Measurements from ENCODE around the gene SLC30A3.

DNA sequence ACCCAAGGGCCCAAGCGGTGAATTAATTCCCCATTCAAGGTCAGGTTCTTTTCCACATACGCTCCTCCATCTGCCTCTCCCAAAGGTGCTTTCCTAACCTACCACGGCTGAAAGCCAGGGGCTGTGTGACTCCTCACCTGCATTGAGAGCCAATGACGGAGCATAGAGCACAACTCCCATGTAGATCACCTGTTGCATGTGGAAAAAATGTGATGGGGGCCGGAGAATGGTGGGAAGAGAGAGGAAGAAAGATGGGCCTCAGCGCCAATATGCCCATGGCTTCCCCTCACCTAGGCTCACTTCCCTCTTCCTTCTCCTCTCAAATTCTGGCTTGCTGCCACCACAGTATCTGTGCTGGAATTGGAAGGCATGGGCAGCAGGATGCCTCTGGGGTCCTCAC is 56.5 kb downstream of the SLC30A3 start:
- TF ChIP-seq, protein P1, sequence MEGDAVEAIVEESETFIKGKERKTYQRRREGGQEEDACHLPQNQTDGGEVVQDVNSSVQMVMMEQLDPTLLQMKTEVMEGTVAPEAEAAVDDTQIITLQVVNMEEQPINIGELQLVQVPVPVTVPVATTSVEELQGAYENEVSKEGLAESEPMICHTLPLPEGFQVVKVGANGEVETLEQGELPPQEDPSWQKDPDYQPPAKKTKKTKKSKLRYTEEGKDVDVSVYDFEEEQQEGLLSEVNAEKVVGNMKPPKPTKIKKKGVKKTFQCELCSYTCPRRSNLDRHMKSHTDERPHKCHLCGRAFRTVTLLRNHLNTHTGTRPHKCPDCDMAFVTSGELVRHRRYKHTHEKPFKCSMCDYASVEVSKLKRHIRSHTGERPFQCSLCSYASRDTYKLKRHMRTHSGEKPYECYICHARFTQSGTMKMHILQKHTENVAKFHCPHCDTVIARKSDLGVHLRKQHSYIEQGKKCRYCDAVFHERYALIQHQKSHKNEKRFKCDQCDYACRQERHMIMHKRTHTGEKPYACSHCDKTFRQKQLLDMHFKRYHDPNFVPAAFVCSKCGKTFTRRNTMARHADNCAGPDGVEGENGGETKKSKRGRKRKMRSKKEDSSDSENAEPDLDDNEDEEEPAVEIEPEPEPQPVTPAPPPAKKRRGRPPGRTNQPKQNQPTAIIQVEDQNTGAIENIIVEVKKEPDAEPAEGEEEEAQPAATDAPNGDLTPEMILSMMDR (IDR thresholded peaks at IDR 0.05; ENCODE audit: poor library complexity, severe bottlenecking): no peak
- TF ChIP-seq TAF1 (IDR thresholded peaks at IDR 0.05; ENCODE audit: low read depth) (no peak), EZH2 (IDR thresholded peaks at IDR 0.05; ENCODE audit: borderline replicate concordance, insufficient read depth, low read length, poor library complexity, severe bottlenecking) (no peak), EP300 (conservative IDR thresholded peaks at IDR 0.05; ENCODE audit: poor library complexity, severe bottlenecking) (no peak)
- TF ChIP-seq, protein P2, sequence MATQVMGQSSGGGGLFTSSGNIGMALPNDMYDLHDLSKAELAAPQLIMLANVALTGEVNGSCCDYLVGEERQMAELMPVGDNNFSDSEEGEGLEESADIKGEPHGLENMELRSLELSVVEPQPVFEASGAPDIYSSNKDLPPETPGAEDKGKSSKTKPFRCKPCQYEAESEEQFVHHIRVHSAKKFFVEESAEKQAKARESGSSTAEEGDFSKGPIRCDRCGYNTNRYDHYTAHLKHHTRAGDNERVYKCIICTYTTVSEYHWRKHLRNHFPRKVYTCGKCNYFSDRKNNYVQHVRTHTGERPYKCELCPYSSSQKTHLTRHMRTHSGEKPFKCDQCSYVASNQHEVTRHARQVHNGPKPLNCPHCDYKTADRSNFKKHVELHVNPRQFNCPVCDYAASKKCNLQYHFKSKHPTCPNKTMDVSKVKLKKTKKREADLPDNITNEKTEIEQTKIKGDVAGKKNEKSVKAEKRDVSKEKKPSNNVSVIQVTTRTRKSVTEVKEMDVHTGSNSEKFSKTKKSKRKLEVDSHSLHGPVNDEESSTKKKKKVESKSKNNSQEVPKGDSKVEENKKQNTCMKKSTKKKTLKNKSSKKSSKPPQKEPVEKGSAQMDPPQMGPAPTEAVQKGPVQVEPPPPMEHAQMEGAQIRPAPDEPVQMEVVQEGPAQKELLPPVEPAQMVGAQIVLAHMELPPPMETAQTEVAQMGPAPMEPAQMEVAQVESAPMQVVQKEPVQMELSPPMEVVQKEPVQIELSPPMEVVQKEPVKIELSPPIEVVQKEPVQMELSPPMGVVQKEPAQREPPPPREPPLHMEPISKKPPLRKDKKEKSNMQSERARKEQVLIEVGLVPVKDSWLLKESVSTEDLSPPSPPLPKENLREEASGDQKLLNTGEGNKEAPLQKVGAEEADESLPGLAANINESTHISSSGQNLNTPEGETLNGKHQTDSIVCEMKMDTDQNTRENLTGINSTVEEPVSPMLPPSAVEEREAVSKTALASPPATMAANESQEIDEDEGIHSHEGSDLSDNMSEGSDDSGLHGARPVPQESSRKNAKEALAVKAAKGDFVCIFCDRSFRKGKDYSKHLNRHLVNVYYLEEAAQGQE (IDR thresholded peaks at IDR 0.05; ENCODE audit: borderline replicate concordance): no peak

Data from neural cell (in vitro differentiated cells).